CD14-positive monocyte (primary cell): ENCODE data around the gene COL4A2. TPM values are rescaled to one million over a fixed set of nuclear protein-coding genes. Genes with fewer than 3 reads are reported as not detected.

Source experiments
- DNase-seq, 3 donors: peaks; one replicate each; pipeline ENCODE4 v3.0.0-alpha.2; 2011 to 2022
- H2AFZ ChIP-seq: 2 replicates; pipeline ENCODE4 v1.6.0; 2012; ENCODE audit warnings: mild to moderate bottlenecking, low read depth, low read length, inconsistent platforms; ENCODE audit not compliant: insufficient read depth, poor library complexity, severe bottlenecking
- H3K27ac ChIP-seq, 2 donors: 1 replicate in 1 of 2; 2 replicates in 1 of 2; pipeline ENCODE4 v1.5.1; 2012 to 2013; ENCODE audit warnings: low read length in 2 of 2, control low read depth in 1 of 2, inconsistent platforms in 1 of 2, low read depth in 1 of 2, mild to moderate bottlenecking in 1 of 2
- H3K27me3 ChIP-seq, 2 donors: one replicate each; pipeline versions ENCODE4 v1.6.0 to v1.6.1; 2011 to 2013; ENCODE audit warnings: low read length in 2 of 2; ENCODE audit not compliant: control insufficient read depth in 2 of 2, insufficient read depth in 2 of 2
- H3K36me3 ChIP-seq, 2 donors: replicated peaks in 1 of 2; 1 replicate in 1 of 2; 2 replicates in 1 of 2; pipeline versions ENCODE4 v1.5.1 to v1.6.1; 2012 to 2013; ENCODE audit warnings: low read length in 2 of 2, control low read depth in 1 of 2, inconsistent platforms in 1 of 2, mild to moderate bottlenecking in 1 of 2; ENCODE audit not compliant: insufficient read depth in 2 of 2, control insufficient read depth in 1 of 2
- H3K4me1 ChIP-seq, 2 donors: 1 replicate in 1 of 2; 2 replicates in 1 of 2; pipeline versions ENCODE4 v1.5.1 to v1.6.1; 2012 to 2013; ENCODE audit warnings: low read length in 2 of 2, control low read depth in 1 of 2, inconsistent platforms in 1 of 2, mild to moderate bottlenecking in 1 of 2, moderate library complexity in 1 of 2; ENCODE audit not compliant: insufficient read depth in 2 of 2, control insufficient read depth in 1 of 2
- H3K4me2 ChIP-seq: replicated peaks from 2 replicates; pipeline ENCODE3; 2012; ENCODE audit warnings: low read length, moderate library complexity, mild to moderate bottlenecking; ENCODE audit not compliant: poor library complexity, severe bottlenecking; ENCODE audit errors: extremely low read depth
- H3K4me3 ChIP-seq, 3 experiments: fragments of 200-600 bp in 1 of 3; sonication (generic) in 1 of 3; replicated peaks in 1 of 3; 1 replicate in 2 of 3; 2 replicates in 1 of 3; pipeline ENCODE4 v1.5.1; 2011 to 2013; ENCODE audit warnings: low read length in 3 of 3, mild to moderate bottlenecking in 3 of 3, control low read depth in 2 of 3, low read depth in 2 of 3, inconsistent platforms in 1 of 3, moderate library complexity in 1 of 3
- H3K79me2 ChIP-seq: 2 replicates; pipeline ENCODE4 v1.6.0; 2012; ENCODE audit warnings: mild to moderate bottlenecking, control low read depth, inconsistent platforms, low read length, moderate library complexity; ENCODE audit not compliant: insufficient read depth
- H3K9ac ChIP-seq: 2 replicates; pipeline ENCODE4 v1.6.0; 2017; ENCODE audit warnings: low read length, mild to moderate bottlenecking; ENCODE audit not compliant: insufficient read depth, poor library complexity, severe bottlenecking
- H3K9me3 ChIP-seq, 2 donors: replicated peaks in 1 of 2; 1 replicate in 1 of 2; 2 replicates in 1 of 2; pipeline versions ENCODE4 v1.5.1 to v1.6.1; 2012 to 2013; ENCODE audit warnings: low read length in 2 of 2, control low read depth in 1 of 2; ENCODE audit not compliant: control insufficient read depth in 1 of 2, insufficient read depth in 1 of 2
- H4K20me1 ChIP-seq: 2 replicates; pipeline ENCODE4 v1.6.0; 2012; ENCODE audit warnings: mild to moderate bottlenecking, low read length, control low read depth, moderate library complexity; ENCODE audit not compliant: insufficient read depth
- H3K27ac Mint-ChIP-seq, 7 donors: one replicate each; pipeline ENCODE4 v1.8.0; 2020; ENCODE audit warnings: mild to moderate bottlenecking in 7 of 7, mixed read lengths in 7 of 7, moderate library complexity in 6 of 7, inconsistent platforms in 2 of 7
- H3K27me3 Mint-ChIP-seq, 3 donors: one replicate each; pipeline ENCODE4 v1.8.0; 2021 to 2022; ENCODE audit warnings: low read depth in 3 of 3, mild to moderate bottlenecking in 3 of 3, mixed read lengths in 3 of 3, moderate library complexity in 3 of 3, inconsistent platforms in 1 of 3
- H3K36me3 Mint-ChIP-seq, 2 donors: one replicate each; pipeline ENCODE4 v1.8.0; 2020; ENCODE audit warnings: mixed read lengths in 2 of 2, inconsistent platforms in 1 of 2, mild to moderate bottlenecking in 1 of 2
- H3K4me1 Mint-ChIP-seq: one replicate; pipeline ENCODE4 v1.8.0; 2020; ENCODE audit warnings: mild to moderate bottlenecking, mixed read lengths
- H3K4me3 Mint-ChIP-seq, 2 donors: one replicate each; pipeline ENCODE4 v1.8.0; 2020; ENCODE audit warnings: mild to moderate bottlenecking in 2 of 2, mixed read lengths in 2 of 2, moderate library complexity in 1 of 2
- H3K9me3 Mint-ChIP-seq, 7 donors: one replicate each; pipeline ENCODE4 v1.8.0; 2020 to 2022; ENCODE audit warnings: mixed read lengths in 7 of 7, mild to moderate bottlenecking in 6 of 7, moderate library complexity in 6 of 7, inconsistent platforms in 2 of 7
- CTCF ChIP-seq: fragments of 200-600 bp; IDR thresholded peaks from one replicate; pipeline ENCODE4 v1.8.0; 2022; ENCODE audit warnings: antibody characterized with exemption, mild to moderate bottlenecking
- WGBS: methylation state at CpG from one replicate; pipeline ENCODE4 v1.1.5; 2013; ENCODE audit warnings: missing lambda C conversion rate; ENCODE audit not compliant: insufficient coverage; 5-methylcytosine and 5-hydroxymethylcytosine counted together
- intact Hi-C, 2 donors: fragments of 100-400 bp; cut with micrococcal nuclease; formaldehyde crosslinking; loops; one replicate each; pipeline versions ENCODE4 v1.15.0 to v1.15.1; 2023
- polyA plus RNA-seq, 3 donors: library from polyadenylated mRNA; depleted of rRNA in 1 of 3; unstranded in 2 of 3; stranded (reverse) in 1 of 3; fragments of 300-500 nt in 2 of 3; fragments of >200 nt in 1 of 3; fragmentation: Illumina TruSeq in 2 of 3; gene quantifications; 1 replicate in 2 of 3; 2 replicates in 1 of 3; pipeline ENCODE4 v1.2.3, GENCODE V29; 2012 to 2021

The COL4A2 gene
- polyA plus RNA-seq, 3 donors: not detected

DNA sequence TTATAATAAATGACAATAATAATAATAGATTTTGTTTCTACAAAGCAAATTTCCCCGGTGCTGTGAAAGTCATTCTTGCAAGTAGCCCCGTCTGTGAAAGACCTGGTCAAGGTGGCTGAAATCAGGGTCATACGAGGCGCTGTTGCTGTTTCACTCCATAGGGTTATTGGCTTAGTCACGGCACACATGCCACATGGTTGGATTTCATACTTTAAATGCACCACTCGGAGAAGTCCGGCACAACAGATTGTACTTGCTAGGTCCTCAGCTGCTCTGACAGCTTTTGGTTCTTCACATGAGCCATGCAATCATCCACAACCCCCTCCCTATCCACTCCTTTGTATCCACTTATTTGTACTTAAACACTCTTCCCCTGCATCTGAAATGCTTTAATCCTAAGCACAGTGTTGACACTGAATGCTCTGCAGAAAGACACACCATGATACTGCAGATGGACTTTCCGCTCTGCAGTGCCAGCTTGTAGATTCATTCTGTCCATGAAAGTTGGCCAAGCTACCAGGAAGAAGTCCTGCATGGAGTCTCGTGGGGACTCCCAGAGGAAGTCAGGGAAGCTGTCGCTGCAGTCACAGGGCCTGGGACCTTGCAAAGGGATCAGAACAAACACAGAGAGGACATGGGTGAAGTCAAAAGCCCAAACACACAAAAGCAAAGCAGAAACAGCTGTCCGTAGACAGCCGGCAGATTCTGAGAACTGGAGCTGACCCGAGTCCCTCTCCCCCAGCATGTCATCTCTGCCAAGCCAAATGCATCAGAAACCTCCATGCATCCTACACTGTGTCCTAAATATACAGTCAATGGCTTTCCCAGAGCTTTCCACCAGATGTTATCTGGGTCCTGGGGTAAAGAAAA lies 124.6 kb downstream of the COL4A2 start:
- H3K36me3 Mint-ChIP-seq: no peaks in the 10 kb centered on the region
- Histone ChIP-seq H4K20me1 (no peaks in the 10 kb centered on the region), H3K4me3 (no peak overlapping the region), H3K4me2 (no peak overlapping the region), H3K27me3 (peaks cover 0 to 8% of the 10 kb centered on the region in 2 donors), H3K9ac (no peak overlapping the region), H3K9me3 (no peaks in the 10 kb centered on the region), H3K27ac (no peak overlapping the region), H3K79me2 (no peaks in the 10 kb centered on the region), H3K36me3 (no peaks in the 10 kb centered on the region), H3K4me1 (no peaks in the 10 kb centered on the region), H2AFZ (no peak overlapping the region)
- peaks cover 25 to 51% (median 31%) of the 10 kb centered on the region in 3 donors for H3K27me3 Mint-ChIP-seq
- DNase-seq: no peak
- peaks cover 0 to 2% (median 0%) of the 10 kb centered on the region in 7 donors for H3K9me3 Mint-ChIP-seq
- intact Hi-C loops: no loop called here
- no peak overlapping the region for H3K27ac Mint-ChIP-seq
- no peaks in the 10 kb centered on the region for H3K4me1 Mint-ChIP-seq
- no peak for TF ChIP-seq CTCF
- 94% methylated on average over 12 of the region's 13 CpGs for WGBS
- H3K4me3 Mint-ChIP-seq: no peak overlapping the region

DNA sequence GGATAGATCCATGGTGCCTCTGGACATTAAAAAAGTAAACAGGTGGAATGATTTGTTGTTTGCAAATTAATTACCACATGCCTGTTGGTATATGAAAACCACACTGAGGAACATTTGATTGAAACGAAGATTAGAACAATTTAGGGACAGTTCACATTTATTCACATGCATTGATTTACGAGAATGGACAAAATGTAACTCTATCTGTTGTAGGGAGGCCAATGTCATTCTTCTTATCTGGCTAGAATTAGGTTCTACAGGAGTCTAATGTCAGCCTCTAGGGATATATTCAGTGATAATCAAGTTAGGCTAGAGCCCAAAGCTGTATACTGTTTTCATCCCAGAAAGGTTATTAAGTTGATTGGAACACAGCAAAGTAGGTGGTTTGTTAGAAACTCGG lies 125.4 kb downstream of the COL4A2 start:
- peaks cover 22 to 47% (median 27%) of the 10 kb centered on the region in 3 donors for H3K27me3 Mint-ChIP-seq
- no peak overlapping the region for H3K4me3 Mint-ChIP-seq

More for the DNA sequence above, 125.4 kb downstream of the COL4A2 start:
- no peak for DNase-seq
- Histone ChIP-seq H2AFZ (no peak overlapping the region), H3K4me2 (no peak overlapping the region), H3K9ac (no peak overlapping the region), H3K36me3 (no peaks in the 10 kb centered on the region), H3K79me2 (no peaks in the 10 kb centered on the region), H3K27me3 (peaks cover 0 to 8% of the 10 kb centered on the region in 2 donors), H3K4me3 (no peak overlapping the region), H3K4me1 (no peaks in the 10 kb centered on the region), H4K20me1 (no peaks in the 10 kb centered on the region), H3K9me3 (no peaks in the 10 kb centered on the region), H3K27ac (no peak overlapping the region)
- peaks cover 0 to 2% (median 0%) of the 10 kb centered on the region in 7 donors for H3K9me3 Mint-ChIP-seq
- no peak overlapping the region for H3K27ac Mint-ChIP-seq
- H3K36me3 Mint-ChIP-seq: no peaks in the 10 kb centered on the region
- no peaks in the 10 kb centered on the region for H3K4me1 Mint-ChIP-seq
- intact Hi-C loops: no loop called here
- no peak for TF ChIP-seq CTCF
- WGBS: 86% methylated on average over 2 of the region's 3 CpGs
